ENCODE data around the gene LIPJ. TPM values are rescaled to one million over a fixed set of nuclear protein-coding genes. Genes with fewer than 3 reads are reported as not detected.

LIPJ gene
- total and polyA plus RNA-seq, 10 of the 15 experiments (the other 5 are each of a cell fraction or from before 2014, with no cell fraction given): 0.03 to 0.23 (median 0.08) TPM; not detected in 5

GRCh38 chr10:88541116-88541626, 45.4 kb upstream of the LIPJ start:
- no peak for ATAC-seq
- ChIA-PET SMC1A (ENCODE audit: uncharacterized antibody, unreplicated experiment) (interaction anchor here (0.6 kb wide), 1 partner anchor 8 kb away, joined by 3 read pairs; no protein-coding TSS in a partner anchor), RAD21 (ENCODE audit: unreplicated experiment) (no interaction called here), CTCF (interaction anchor here (1.5 kb wide), 1 partner anchor 12 kb away, joined by 3 read pairs; no protein-coding TSS in a partner anchor), POLR2A (no interaction called here)
- intact Hi-C loops (cut with micrococcal nuclease; ENCODE audit: unreplicated experiment): no loop called here
- in situ Hi-C loops (cut with MboI): no loop called here
- no peaks in the 10 kb centered on the region for H3K9me3 ChIP-seq (replicated peaks; ENCODE audit: control insufficient read depth, insufficient read depth, low read length)
- no peaks in the 10 kb centered on the region for H3K36me3 ChIP-seq (ENCODE audit: control insufficient read depth in 2 of 2, insufficient read depth in 2 of 2, low read length in 1 of 2)
- H3K27ac ChIP-seq (ENCODE audit: control insufficient read depth, insufficient read depth): no peak overlapping the region
- no peaks in the 10 kb centered on the region for H3K27me3 ChIP-seq (replicated peaks in 1 of 2; ENCODE audit: control insufficient read depth in 2 of 2, insufficient read depth in 2 of 2, low read length in 1 of 2)
- TF ChIP-seq RAD21 (IDR thresholded peaks at IDR 0.05; ENCODE audit: insufficient read depth, low read depth, low read length) (no peak), JUND (IDR thresholded peaks at IDR 0.05; ENCODE audit: low read depth, low read length) (no peak), YBX1 (IDR thresholded peaks at IDR 0.05) (no peak), RELA (IDR thresholded peaks at IDR 0.05; ENCODE audit: borderline replicate concordance, partially characterized antibody) (no peak), ZZZ3 (IDR thresholded peaks at IDR 0.05; ENCODE audit: control insufficient read depth, insufficient read length, low read depth) (no peak), REST (IDR thresholded peaks at IDR 0.05; ENCODE audit: low read depth, low read length) (no peak), LARP7 (IDR thresholded peaks at IDR 0.05) (no peak)
- no peak for FAIRE-seq
- H3K79me2 ChIP-seq (ENCODE audit: control insufficient read depth, insufficient read depth, low read length): no peaks in the 10 kb centered on the region
- no peak for DNase-seq (ENCODE audit: low read depth, low spot score)
- peaks cover 7% of the 10 kb centered on the region for H3K4me1 ChIP-seq (ENCODE audit: control insufficient read depth, insufficient read depth, low read length)
- BruUV-seq (replicated peaks): no TSS peak
- no peak overlapping the region for H3K4me3 ChIP-seq
- WGBS (ENCODE audit: insufficient coverage, insufficient replicate concordance, low lambda C conversion rate, missing lambda C conversion rate): 98% methylated on average over 5 of the region's 5 CpGs
- H3K4me2 ChIP-seq (ENCODE audit: control insufficient read depth, insufficient read depth): no peak overlapping the region
- no peak overlapping the region for H3K9ac ChIP-seq (ENCODE audit: control insufficient read depth, insufficient read depth, low read length)
- H4K20me1 ChIP-seq (ENCODE audit: control insufficient read depth, insufficient read depth): no peaks in the 10 kb centered on the region
- no peak overlapping the region for H2AFZ ChIP-seq (ENCODE audit: control insufficient read depth, low read depth, low read length)
